ENCODE measurements around the gene MFSD8.
"Not testable (repeated sequence)": the region's sequence is repeated elsewhere in the genome, so short reads cannot be mapped to it uniquely, and the experiment has no call there.

MFSD8 gene

GRCh38 chr4:127905029-127905428 is 59.9 kb downstream of the MFSD8 start:
- DNase-seq (ENCODE audit: low read depth), result no peak
- no peak for TF ChIP-seq CTCF (IDR thresholded peaks at IDR 0.05; ENCODE audit: control insufficient read depth, insufficient read depth, low read depth, low read length, missing control alignments)
- H3K4me3 ChIP-seq (ENCODE audit: control insufficient read depth, low read depth, low read length), result no peak overlapping the region

DNA sequence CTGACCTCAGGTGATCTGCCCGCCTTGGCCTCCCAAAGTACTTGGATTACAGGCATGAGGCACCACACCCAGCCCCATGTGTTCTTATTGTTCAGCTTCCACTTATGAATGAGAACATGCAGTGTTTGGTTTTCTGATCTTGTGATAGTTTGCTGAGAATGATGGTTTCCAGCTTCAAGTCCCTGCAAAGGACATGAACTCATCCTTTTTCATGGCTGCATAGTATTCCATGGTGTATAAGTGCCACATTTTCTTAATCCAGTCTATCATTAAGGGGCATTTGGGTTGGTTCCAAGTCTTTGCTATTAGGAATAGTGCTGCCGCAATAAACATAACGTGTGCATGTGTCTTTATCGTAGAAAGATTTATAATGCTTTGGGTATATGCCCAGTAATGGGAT is 65.3 kb downstream of the MFSD8 start:
- DNase-seq (ENCODE audit: low read depth); H3K4me3 ChIP-seq (ENCODE audit: control insufficient read depth, low read depth, low read length): not testable (repeated sequence)

DNA sequence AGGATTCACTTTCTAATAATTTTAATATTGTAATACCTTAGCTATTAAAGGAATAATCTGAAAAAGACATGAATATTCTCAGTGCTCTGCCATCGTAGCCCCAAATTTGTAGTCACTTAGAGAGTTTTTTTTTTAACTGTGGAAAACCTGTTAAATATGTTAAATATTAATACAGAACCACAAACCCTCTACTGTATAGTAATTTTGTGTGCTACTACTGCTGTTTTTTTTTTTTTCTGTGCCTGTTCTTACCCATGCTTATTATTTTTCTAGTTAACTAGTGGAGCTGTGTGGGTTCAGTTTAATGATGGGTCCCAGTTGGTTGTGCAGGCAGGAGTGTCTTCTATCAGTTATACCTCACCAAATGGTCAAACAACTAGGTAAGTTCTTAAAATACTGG is 68.4 kb downstream of the MFSD8 start:
- no peak for TF ChIP-seq CTCF (IDR thresholded peaks at IDR 0.05; ENCODE audit: control insufficient read depth, insufficient read depth, low read depth, low read length, missing control alignments)
- no peak overlapping the region for H3K4me3 ChIP-seq (ENCODE audit: control insufficient read depth, low read depth, low read length)
- DNase-seq (ENCODE audit: low read depth), result no peak

DNA sequence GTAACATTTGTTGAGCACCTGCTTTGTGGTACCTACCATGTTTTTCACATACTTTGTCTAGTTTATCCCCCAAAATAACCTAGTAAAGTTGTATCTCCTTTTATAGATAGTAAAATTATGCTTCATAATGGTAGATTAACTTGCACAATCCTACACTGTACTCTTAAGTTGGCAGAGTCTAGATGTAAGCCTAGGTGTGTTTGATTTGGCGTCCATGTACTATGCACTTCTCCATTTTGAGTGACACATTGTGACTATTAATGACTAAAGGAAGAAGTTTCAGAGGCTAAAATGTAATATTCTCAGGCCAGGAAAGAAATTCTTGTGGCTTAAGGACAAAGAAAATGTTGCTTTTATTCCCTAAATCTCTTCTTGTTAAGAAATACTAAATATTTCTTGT is 68.9 kb downstream of the MFSD8 start:
- H3K4me3 ChIP-seq (ENCODE audit: control insufficient read depth, low read depth, low read length), result no peak overlapping the region
- no peak for TF ChIP-seq CTCF (IDR thresholded peaks at IDR 0.05; ENCODE audit: control insufficient read depth, insufficient read depth, low read depth, low read length, missing control alignments)
- no peak for DNase-seq (ENCODE audit: low read depth)

DNA sequence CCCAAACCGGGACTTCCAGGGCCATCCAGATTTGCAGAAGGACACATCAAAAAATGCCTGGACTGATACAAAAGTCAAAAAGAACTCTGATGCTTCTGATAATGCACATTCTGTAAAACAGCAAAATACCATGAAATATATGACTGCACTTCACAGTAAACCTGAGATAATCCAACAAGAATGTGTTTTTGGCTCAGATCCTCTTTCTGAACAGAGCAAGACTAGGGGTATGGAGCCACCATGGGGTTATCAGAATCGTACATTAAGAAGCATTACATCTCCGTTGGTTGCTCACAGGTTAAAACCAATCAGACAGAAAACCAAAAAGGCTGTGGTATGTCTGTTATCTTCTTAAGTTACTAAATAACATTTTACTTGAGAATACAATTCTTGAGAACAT is 75.1 kb downstream of the MFSD8 start:
- TF ChIP-seq CTCF (IDR thresholded peaks at IDR 0.05; ENCODE audit: control insufficient read depth, insufficient read depth, low read depth, low read length, missing control alignments), result no peak
- H3K4me3 ChIP-seq (ENCODE audit: control insufficient read depth, low read depth, low read length), result no peak overlapping the region
- DNase-seq (ENCODE audit: low read depth), result no peak

- no peak overlapping the region for H3K4me3 ChIP-seq (ENCODE audit: control insufficient read depth, low read depth, low read length)
- DNase-seq (ENCODE audit: low read depth), result no peak
Measured at GRCh38 chr4:127888559-127888958, 76.4 kb downstream of the MFSD8 start.

DNA sequence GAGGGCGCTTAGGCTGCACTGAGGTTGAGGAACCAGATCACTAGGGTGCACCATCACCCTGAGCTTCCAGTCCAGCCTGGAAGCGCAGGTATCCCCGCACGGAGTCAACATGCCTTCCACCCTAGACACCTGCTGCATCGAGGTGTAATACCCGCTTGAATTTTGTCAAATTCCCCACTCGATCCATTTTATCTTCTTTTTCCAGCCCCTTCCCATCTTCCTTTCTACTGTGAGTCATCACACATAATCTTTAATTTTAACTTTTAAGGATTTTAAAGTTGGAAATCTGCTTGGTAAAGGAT is 83.5 kb downstream of the MFSD8 start:
- H3K4me3 ChIP-seq (ENCODE audit: control insufficient read depth, low read depth, low read length), result peak overlapping the region; percentile 99
- no peak for TF ChIP-seq CTCF (IDR thresholded peaks at IDR 0.05; ENCODE audit: control insufficient read depth, insufficient read depth, low read depth, low read length, missing control alignments)
- no peak for DNase-seq (ENCODE audit: low read depth)

More at GRCh38 chr4:127888559-127888958, 76.4 kb downstream of the MFSD8 start:
- TF ChIP-seq CTCF (IDR thresholded peaks at IDR 0.05; ENCODE audit: control insufficient read depth, insufficient read depth, low read depth, low read length, missing control alignments), result no peak
